ENCODE data around the gene GPR183. TPM values are rescaled to one million over a fixed set of nuclear protein-coding genes. Genes with fewer than 3 reads are reported as not detected.

Gene GPR183
- total RNA-seq, 1 donor from 2014 or later, result 12.0 TPM

DNA sequence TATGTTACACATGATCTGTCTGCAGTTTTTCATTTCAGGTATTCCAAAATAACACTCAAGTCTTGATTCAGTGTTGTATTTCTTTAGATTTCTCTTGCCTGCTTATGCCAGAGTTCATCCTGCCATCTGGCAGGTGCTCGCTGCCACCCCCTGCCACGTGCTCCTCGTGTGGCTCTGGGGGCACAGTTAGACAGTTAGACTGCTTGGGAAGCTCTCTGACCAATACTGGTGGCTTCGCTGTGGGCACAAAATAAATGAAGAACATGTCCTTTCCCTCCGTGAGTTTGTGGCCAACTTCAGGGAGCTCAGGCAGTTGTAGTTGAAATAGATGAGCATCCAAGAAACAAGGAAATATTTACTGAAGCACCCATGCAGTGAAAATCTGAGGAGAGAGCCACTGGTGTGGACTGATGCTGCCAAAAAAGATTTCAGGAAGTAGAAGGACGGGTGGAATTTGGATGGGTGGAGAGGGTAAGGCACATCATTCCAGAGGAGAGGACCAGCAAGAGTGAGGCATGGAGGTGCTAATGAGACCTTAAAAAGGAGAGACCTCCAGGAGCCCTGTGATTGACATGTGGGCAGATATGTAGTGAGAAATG, 37.5 kb upstream of the GPR183 start:
- Histone ChIP-seq H3K4me1 (no peaks in the 10 kb centered on the region), H3K27me3 (no peaks in the 10 kb centered on the region), H3K36me3 (peaks cover 0 to 28% of the 10 kb centered on the region in 2 donors), H3K4me3 (no peak overlapping the region), H3K9me3 (no peaks in the 10 kb centered on the region), H3K27ac (no peak overlapping the region)
- TF ChIP-seq POLR2A (IDR thresholded peaks at IDR 0.05) (no peak), POLR2AphosphoS5 (IDR thresholded peaks at IDR 0.05; ENCODE audit: insufficient read depth in 1 of 2, low read depth in 1 of 2) (no peak)
- TF ChIP-seq, protein P1, sequence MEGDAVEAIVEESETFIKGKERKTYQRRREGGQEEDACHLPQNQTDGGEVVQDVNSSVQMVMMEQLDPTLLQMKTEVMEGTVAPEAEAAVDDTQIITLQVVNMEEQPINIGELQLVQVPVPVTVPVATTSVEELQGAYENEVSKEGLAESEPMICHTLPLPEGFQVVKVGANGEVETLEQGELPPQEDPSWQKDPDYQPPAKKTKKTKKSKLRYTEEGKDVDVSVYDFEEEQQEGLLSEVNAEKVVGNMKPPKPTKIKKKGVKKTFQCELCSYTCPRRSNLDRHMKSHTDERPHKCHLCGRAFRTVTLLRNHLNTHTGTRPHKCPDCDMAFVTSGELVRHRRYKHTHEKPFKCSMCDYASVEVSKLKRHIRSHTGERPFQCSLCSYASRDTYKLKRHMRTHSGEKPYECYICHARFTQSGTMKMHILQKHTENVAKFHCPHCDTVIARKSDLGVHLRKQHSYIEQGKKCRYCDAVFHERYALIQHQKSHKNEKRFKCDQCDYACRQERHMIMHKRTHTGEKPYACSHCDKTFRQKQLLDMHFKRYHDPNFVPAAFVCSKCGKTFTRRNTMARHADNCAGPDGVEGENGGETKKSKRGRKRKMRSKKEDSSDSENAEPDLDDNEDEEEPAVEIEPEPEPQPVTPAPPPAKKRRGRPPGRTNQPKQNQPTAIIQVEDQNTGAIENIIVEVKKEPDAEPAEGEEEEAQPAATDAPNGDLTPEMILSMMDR (IDR thresholded peaks at IDR 0.05), result no peak
- intact Hi-C loops (cut with DNase I), result no loop called here
- DNase-seq (ENCODE audit: extremely low spot score in 2 of 2), result no peak

DNA sequence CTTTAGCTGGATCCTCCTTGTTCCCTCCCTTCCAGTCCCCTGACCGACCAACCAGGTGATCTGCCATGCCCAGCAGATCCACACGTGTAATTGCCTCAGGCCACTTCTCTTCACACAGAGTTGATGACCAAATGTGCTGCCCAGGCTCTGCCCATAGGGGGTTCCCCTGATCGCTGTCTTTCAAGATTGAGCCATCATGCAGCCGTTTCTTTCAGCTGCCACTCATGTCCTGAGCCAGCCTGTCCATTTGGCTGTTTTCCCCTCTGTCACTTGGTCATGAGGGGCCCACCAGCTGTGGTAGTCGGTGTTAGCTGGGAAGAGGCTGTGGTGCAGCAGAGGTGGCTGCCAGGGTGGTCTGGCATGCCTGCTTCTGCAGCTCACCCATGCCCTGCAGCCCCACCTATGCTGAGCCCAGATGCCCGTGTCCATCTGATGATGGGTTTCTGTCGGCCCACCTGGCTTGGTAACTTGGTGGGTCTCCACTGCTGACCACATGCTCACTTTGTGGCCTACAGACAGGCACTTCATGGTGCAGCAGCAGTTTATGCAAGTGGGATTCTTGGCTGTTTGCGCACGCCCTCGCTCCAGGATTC, 35.6 kb upstream of the GPR183 start:
- H3K27ac ChIP-seq, result no peak overlapping the region
- H3K4me3 ChIP-seq, result no peak overlapping the region
- no peaks in the 10 kb centered on the region for H3K9me3 ChIP-seq
- no peak for DNase-seq (ENCODE audit: extremely low spot score in 2 of 2)
- H3K4me1 ChIP-seq, result no peaks in the 10 kb centered on the region
- intact Hi-C loops (cut with DNase I), result no loop called here
- no peaks in the 10 kb centered on the region for H3K27me3 ChIP-seq
- H3K36me3 ChIP-seq, result peaks cover 0 to 28% of the 10 kb centered on the region in 2 donors
- TF ChIP-seq, protein P1 (IDR thresholded peaks at IDR 0.05), result no peak
- no peak for TF ChIP-seq POLR2AphosphoS5 (IDR thresholded peaks at IDR 0.05; ENCODE audit: insufficient read depth in 1 of 2, low read depth in 1 of 2)
- no peak for TF ChIP-seq POLR2A (IDR thresholded peaks at IDR 0.05)

DNA sequence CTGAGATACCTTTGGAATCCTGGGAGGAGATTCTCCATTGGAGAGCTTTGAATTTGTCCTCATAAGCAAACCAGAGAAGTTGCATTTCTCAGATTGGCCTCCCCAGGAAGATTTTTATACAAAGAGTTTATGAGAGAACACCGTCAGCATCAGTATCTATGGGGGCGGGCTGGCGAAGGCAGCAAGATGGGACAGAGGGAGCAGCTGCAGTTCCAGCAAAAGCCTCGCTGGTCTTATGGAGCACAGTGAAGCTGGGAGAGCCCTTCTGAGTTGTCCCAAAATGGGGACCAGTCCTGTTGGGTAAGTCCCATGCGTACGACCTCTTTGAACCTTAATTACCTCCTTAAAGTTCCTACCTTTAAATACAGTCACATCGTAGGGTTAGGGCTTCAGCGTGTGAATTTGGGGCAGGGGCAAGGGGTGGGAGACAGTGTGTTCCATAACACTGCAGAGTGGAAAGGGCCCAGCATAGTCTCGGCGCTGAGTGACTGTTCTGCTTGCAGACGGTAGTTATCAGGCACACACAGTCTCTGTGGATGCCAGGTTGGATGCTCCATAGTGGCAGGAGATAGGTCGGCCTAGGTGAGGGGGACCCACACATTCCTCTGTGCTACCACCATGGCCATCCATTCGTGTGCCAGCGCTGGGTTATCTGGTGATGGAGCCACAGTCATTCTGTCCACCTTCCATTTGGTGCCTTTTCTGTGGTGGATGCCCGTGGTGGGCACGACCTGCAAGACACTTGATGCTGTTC, 34.9 kb upstream of the GPR183 start:
- Histone ChIP-seq H3K36me3 (peaks cover 0 to 28% of the 10 kb centered on the region in 2 donors), H3K4me1 (no peaks in the 10 kb centered on the region), H3K9me3 (no peaks in the 10 kb centered on the region), H3K27me3 (no peaks in the 10 kb centered on the region), H3K27ac (no peak overlapping the region), H3K4me3 (no peak overlapping the region)
- no peak for DNase-seq (ENCODE audit: extremely low spot score in 2 of 2)
- TF ChIP-seq POLR2AphosphoS5 (IDR thresholded peaks at IDR 0.05; ENCODE audit: insufficient read depth in 1 of 2, low read depth in 1 of 2), result no peak
- no peak for TF ChIP-seq POLR2A (IDR thresholded peaks at IDR 0.05)
- TF ChIP-seq, protein P1 (IDR thresholded peaks at IDR 0.05), result no peak
- intact Hi-C loops (cut with DNase I), result no loop called here

DNA sequence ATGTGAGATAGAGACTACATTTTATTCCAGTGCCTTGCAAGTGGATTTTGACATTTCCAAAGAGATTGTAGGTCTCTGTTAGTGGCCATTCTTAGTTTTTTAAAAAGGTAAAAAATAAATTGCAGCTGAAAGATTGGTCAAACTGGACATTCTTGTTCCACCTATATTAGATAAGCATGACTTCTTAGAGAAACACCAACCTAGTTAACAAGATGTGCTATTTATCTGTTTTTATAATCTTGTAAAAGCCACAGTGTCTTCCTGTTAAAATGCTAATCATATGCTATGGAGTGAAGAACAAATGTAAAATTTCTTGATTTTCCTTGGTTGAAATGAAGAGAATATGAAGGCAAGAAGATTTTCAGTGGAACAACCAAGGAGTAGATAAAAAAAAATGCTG, 33.4 kb upstream of the GPR183 start:
- Histone ChIP-seq H3K9me3 (no peaks in the 10 kb centered on the region), H3K27me3 (no peaks in the 10 kb centered on the region), H3K36me3 (peaks cover 0 to 31% of the 10 kb centered on the region in 2 donors), H3K4me1 (no peaks in the 10 kb centered on the region), H3K4me3 (no peak overlapping the region), H3K27ac (no peak overlapping the region)
- intact Hi-C loops (cut with DNase I), result no loop called here
- no peak for DNase-seq (ENCODE audit: extremely low spot score in 2 of 2)
- TF ChIP-seq POLR2AphosphoS5 (IDR thresholded peaks at IDR 0.05; ENCODE audit: insufficient read depth in 1 of 2, low read depth in 1 of 2), result no peak
- TF ChIP-seq, protein P1 (IDR thresholded peaks at IDR 0.05), result no peak
- TF ChIP-seq POLR2A (IDR thresholded peaks at IDR 0.05), result no peak

Data from vagina (tissue), 2 donors.